AG10803 (cell line): Measurements from ENCODE around the gene EFTUD2.
A peak's percentile ranks its signal among the peaks of the same experiment; 100 is the strongest.

Experiments used
- DNase-seq: peaks from one replicate; pipeline ENCODE4 v3.0.0; 2010; ENCODE audit warnings: low read depth
- H3K4me3 ChIP-seq: 2 replicates; pipeline ENCODE4 v1.5.1; 2011; ENCODE audit warnings: mild to moderate bottlenecking, low read length, control low read depth
- TF ChIP-seq, protein P1 (sequence below): conservative IDR thresholded peaks from 2 replicates; pipeline ENCODE4 v1.5.1; 2011; ENCODE audit warnings: mild to moderate bottlenecking, low read length, control low read depth, inconsistent platforms

Gene EFTUD2

GRCh38 chr17:44880062-44880461, 19.2 kb downstream of the EFTUD2 start:
- TF ChIP-seq, protein P1, sequence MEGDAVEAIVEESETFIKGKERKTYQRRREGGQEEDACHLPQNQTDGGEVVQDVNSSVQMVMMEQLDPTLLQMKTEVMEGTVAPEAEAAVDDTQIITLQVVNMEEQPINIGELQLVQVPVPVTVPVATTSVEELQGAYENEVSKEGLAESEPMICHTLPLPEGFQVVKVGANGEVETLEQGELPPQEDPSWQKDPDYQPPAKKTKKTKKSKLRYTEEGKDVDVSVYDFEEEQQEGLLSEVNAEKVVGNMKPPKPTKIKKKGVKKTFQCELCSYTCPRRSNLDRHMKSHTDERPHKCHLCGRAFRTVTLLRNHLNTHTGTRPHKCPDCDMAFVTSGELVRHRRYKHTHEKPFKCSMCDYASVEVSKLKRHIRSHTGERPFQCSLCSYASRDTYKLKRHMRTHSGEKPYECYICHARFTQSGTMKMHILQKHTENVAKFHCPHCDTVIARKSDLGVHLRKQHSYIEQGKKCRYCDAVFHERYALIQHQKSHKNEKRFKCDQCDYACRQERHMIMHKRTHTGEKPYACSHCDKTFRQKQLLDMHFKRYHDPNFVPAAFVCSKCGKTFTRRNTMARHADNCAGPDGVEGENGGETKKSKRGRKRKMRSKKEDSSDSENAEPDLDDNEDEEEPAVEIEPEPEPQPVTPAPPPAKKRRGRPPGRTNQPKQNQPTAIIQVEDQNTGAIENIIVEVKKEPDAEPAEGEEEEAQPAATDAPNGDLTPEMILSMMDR = no peak
- no peak for DNase-seq

DNA sequence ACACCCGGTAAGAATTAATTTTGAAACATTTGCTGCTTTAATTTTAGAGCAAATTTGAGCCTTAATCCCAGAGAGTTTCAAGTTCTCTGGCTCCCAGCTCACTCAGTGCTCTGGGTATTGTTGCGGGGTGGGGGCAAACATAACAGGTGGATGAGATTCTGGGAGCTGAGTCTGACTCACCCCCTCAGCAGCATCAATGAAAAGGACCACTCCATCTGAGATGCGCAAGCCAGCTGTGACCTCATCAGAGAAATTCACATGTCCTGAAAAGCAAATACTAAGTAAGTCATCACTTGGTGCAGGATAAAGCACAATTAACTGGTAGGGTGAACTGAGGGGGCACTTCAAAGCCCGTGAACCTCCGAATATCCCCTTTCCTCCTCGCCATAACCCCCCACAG, 19.9 kb downstream of the EFTUD2 start:
- TF ChIP-seq, protein P1 = no peak
- H3K4me3 ChIP-seq = no peak overlapping the region
- no peak for DNase-seq

More at GRCh38 chr17:44880062-44880461, 19.2 kb downstream of the EFTUD2 start:
- no peak overlapping the region for H3K4me3 ChIP-seq

- peak; percentile 48 for DNase-seq
- H3K4me3 ChIP-seq = no peak overlapping the region
Measured at GRCh38 chr17:44878627-44879221, 20.5 kb downstream of the EFTUD2 start.

DNA sequence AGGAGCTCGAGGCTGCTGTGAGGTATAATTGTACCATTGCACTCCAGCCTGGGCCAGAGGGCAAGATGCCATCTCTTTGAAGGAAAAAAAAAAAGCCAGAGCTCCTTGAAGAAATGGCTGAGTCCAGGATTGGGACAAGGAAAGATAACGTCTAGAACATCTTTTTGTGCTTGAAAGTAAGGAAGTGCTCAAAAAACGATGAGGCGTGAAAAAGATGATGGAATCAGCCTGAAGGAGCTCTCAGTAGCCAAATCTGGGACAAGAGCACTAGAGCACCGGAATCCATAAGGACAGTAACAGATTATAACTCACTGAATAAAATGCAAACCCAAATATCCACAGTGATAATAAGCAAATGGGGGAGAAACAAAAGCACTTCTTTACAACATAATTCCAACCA, 22.1 kb downstream of the EFTUD2 start:
- TF ChIP-seq, protein P1 = no peak
- no peak for DNase-seq
- no peak overlapping the region for H3K4me3 ChIP-seq

More at GRCh38 chr17:44878627-44879221, 20.5 kb downstream of the EFTUD2 start:
- TF ChIP-seq, protein P1 = peak; percentile 80

DNA sequence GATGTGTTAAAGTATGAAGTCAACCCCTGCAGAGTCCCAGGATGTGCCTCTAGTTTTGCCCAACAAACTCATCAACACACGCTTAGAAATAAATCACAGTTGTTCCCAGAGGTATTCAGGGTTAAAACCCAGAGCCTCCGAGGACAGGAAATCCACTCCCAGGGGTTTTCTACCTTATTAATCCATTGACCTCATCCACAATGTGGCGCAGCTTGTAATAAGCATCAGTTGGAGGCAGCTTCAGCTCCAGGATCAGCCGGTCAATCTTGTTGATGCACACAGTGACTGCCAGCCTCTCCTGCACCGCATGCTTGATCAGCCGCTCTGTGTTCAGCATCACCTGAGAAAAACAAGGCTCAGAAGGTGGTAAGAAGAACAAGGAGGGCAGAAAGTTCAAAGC, 23.5 kb downstream of the EFTUD2 start:
- no peak for DNase-seq
- TF ChIP-seq, protein P1 = no peak
- H3K4me3 ChIP-seq = no peak overlapping the region

DNA sequence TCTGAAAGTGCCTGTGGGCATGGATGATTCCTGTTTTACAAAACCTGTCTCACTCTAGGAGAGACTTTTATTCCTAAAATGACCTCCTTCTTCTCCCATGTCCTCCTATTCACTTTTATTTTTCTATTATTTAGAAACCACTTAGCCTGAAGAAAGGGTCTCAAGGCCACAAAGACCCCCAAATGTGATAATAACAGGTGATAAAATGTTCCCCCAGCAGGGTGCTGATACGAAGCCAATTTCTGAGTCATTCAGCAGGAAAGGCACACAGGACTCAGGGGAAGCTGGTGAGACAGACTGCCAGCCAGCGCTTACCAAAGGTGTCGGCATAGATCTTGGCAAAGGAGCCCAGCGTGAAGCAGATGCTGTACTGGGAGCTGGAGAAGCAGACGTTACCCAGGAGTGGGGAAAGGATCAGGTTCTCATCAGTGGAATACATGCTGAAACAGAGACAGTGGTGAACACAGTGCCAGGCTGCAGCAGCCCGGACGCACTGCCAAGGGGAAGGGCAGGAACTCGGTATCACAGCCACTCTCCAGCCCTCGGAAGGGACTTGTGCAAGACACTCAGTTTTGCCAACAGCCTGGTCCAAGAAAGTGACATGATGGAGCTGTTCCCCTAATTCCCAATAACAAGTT, 27.0 kb downstream of the EFTUD2 start:
- TF ChIP-seq, protein P1 = no peak
- peak; percentile 37 for DNase-seq

DNA sequence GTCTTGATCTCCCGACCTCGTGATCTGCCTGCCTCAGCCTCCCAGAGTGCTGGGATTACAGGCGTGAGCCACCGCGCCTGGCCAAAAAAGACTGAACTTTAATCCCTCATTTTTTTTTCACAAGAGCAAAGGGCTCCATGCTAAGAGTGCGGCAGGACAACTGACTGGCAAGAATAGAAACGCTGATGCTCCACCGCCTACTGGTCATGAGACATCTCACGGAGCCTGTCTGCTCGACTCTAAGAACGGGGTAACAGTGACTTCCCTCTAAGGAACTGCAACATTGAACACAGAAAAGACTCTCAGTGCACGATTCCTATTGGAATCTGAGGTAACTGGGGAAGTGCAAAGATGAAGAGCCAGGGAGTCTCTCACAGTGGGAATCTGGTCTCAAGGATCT, 27.7 kb downstream of the EFTUD2 start:
- H3K4me3 ChIP-seq = no peak overlapping the region
- TF ChIP-seq, protein P1 = no peak
- no peak for DNase-seq

More for the DNA sequence above, 27.0 kb downstream of the EFTUD2 start:
- no peak overlapping the region for H3K4me3 ChIP-seq
